B cell (primary cell): ENCODE results near the gene PBX1. TPM values are rescaled to one million over a fixed set of nuclear protein-coding genes. Genes with fewer than 3 reads are reported as not detected.

ENCODE experiments used
- ATAC-seq: fragments of 200-7000 bp; cut with Tn5 transposase; one replicate; pipeline ENCODE4 v1.10.0; 2021; ENCODE audit warnings: low read depth, mild to moderate bottlenecking, moderate number of reproducible peaks, moderate library complexity
- CTCF ChIA-PET: fragments of 350-600 bp; sonication (Branson Sonifier 250); formaldehyde crosslinking; loops from one replicate; lab custom pipeline; 2021; ENCODE audit warnings: antibody characterized with exemption, inconsistent platforms; lab: Charles Lee
- POLR2A ChIA-PET: fragments of 350-600 bp; sonication (Branson Sonifier 250); formaldehyde crosslinking; loops from one replicate; lab custom pipeline; 2021; ENCODE audit warnings: antibody characterized with exemption; lab: Charles Lee
- DNase-seq: peaks from one replicate; pipeline ENCODE4 v3.0.0; 2013
- H2AFZ ChIP-seq: 2 replicates; pipeline ENCODE4 v1.6.1; 2012; ENCODE audit warnings: mild to moderate bottlenecking, low read depth, low read length; ENCODE audit not compliant: insufficient read depth, poor library complexity, severe bottlenecking
- H3K27ac ChIP-seq, 2 donors: 1 replicate in 1 of 2; 2 replicates in 1 of 2; pipeline ENCODE4 v1.5.1; 2012 to 2013; ENCODE audit warnings: low read length in 2 of 2, mild to moderate bottlenecking in 2 of 2, moderate library complexity in 1 of 2
- H3K27me3 ChIP-seq, 4 experiments: fragments of 200-600 bp in 1 of 4; sonication (generic) in 1 of 4; replicated peaks in 1 of 4; 1 replicate in 2 of 4; 2 replicates in 2 of 4; pipeline versions ENCODE4 v1.6.1 to v1.7.0; 2013 to 2016; ENCODE audit warnings: low read length in 3 of 4, mild to moderate bottlenecking in 2 of 4, mixed read lengths in 1 of 4, moderate library complexity in 1 of 4; ENCODE audit not compliant: insufficient read depth in 4 of 4, control insufficient read depth in 3 of 4; ENCODE audit errors: control extremely low read depth in 1 of 4
- H3K36me3 ChIP-seq, 2 experiments: replicated peaks in 1 of 2; 1 replicate in 1 of 2; 2 replicates in 1 of 2; pipeline versions ENCODE4 v1.6.1 to v1.7.1; 2013; ENCODE audit warnings: low read length in 1 of 2; ENCODE audit not compliant: insufficient read depth in 2 of 2, control insufficient read depth in 1 of 2; ENCODE audit errors: control extremely low read depth in 1 of 2, extremely low read depth in 1 of 2
- H3K4me1 ChIP-seq, 2 donors: fragments of 200-600 bp in 1 of 2; sonication (generic) in 1 of 2; 1 replicate in 1 of 2; 2 replicates in 1 of 2; pipeline versions ENCODE4 v1.5.1 to v1.6.1; 2013 to 2017; ENCODE audit warnings: low read length in 2 of 2; ENCODE audit not compliant: control insufficient read depth in 2 of 2, insufficient read depth in 2 of 2
- H3K4me2 ChIP-seq: replicated peaks from 2 replicates; pipeline ENCODE3; 2012; ENCODE audit warnings: mild to moderate bottlenecking, low read depth, low read length; ENCODE audit not compliant: poor library complexity, severe bottlenecking
- H3K4me3 ChIP-seq, 5 experiments: fragments of 200-600 bp in 1 of 5; sonication (generic) in 1 of 5; 1 replicate in 3 of 5; 2 replicates in 2 of 5; pipeline versions ENCODE4 v1.5.1 to v1.7.0; 2011 to 2016; ENCODE audit warnings: low read length in 4 of 5, mild to moderate bottlenecking in 4 of 5, low read depth in 2 of 5, control low read depth in 1 of 5, moderate library complexity in 1 of 5; ENCODE audit not compliant: insufficient read depth in 1 of 5; ENCODE audit errors: control extremely low read depth in 1 of 5, extremely low read depth in 1 of 5
- H3K79me2 ChIP-seq: fragments of 200-600 bp; sonication (generic); one replicate; pipeline ENCODE4 v1.6.0; 2016; ENCODE audit warnings: low read length; ENCODE audit not compliant: control insufficient read depth, insufficient read depth
- H3K9ac ChIP-seq: fragments of 200-600 bp; sonication (generic); 2 replicates; pipeline ENCODE4 v1.6.1; 2017; ENCODE audit warnings: mild to moderate bottlenecking, low read length, moderate library complexity
- H3K9me3 ChIP-seq, 3 donors: one replicate each; pipeline versions ENCODE4 v1.6.1 to v1.7.1; 2013; ENCODE audit warnings: low read length in 2 of 3; ENCODE audit not compliant: control insufficient read depth in 2 of 3, insufficient read depth in 1 of 3; ENCODE audit errors: control extremely low read depth in 1 of 3
- H4K20me1 ChIP-seq: 2 replicates; pipeline ENCODE4 v1.6.0; 2012; ENCODE audit warnings: mild to moderate bottlenecking, low read length; ENCODE audit not compliant: insufficient read depth, control insufficient read depth, poor library complexity, severe bottlenecking
- H3K27ac Mint-ChIP-seq: one replicate; pipeline ENCODE4 v1.8.0; 2021; ENCODE audit warnings: mixed read lengths
- H3K27me3 Mint-ChIP-seq: one replicate; pipeline ENCODE4 v1.8.0; 2021; ENCODE audit warnings: mixed read lengths
- H3K4me1 Mint-ChIP-seq: one replicate; pipeline ENCODE4 v1.8.0; 2021; ENCODE audit warnings: mixed read lengths
- H3K4me3 Mint-ChIP-seq: one replicate; pipeline ENCODE4 v1.8.0; 2021; ENCODE audit warnings: mixed read lengths
- H3K9me3 Mint-ChIP-seq: one replicate; pipeline ENCODE4 v1.8.0; 2022; ENCODE audit warnings: mixed read lengths; ENCODE audit not compliant: insufficient read depth
- EZH2 ChIP-seq: IDR thresholded peaks from 2 replicates; pipeline ENCODE4 v1.6.1; 2012; ENCODE audit warnings: borderline replicate concordance, low read depth, mild to moderate bottlenecking, moderate library complexity, low read length; ENCODE audit not compliant: insufficient read depth, poor library complexity, severe bottlenecking
- WGBS: methylation state at CpG from one replicate; pipeline ENCODE4 v1.1.5; 2013; ENCODE audit warnings: missing lambda C conversion rate; ENCODE audit not compliant: insufficient coverage; 5-methylcytosine and 5-hydroxymethylcytosine counted together
- intact Hi-C: fragments of 100-400 bp; cut with micrococcal nuclease; formaldehyde crosslinking; loops from one replicate; pipeline ENCODE4 v1.10.0; 2022
- polyA plus RNA-seq: library from polyadenylated mRNA; depleted of rRNA; stranded (reverse); fragments of >200 nt; gene quantifications from 2 replicates; pipeline ENCODE4 v1.2.3, GENCODE V29; 2012
- total RNA-seq, 2 donors: library from RNA; stranded (reverse); fragments of 120-200 nt in 1 of 2; gene quantifications; 1 replicate in 1 of 2; 2 replicates in 1 of 2; pipeline versions ENCODE4 v1.2.3 to v1.2.4, GENCODE V29; 2013 to 2022
- TF ChIP-seq, protein P1 (sequence below): fragments of 200-600 bp; IDR thresholded peaks from one replicate; pipeline ENCODE4 v1.8.0; 2022; ENCODE audit warnings: antibody characterized with exemption, mild to moderate bottlenecking

Gene PBX1
- total and polyA plus RNA-seq, 2 donors (not counting 1 experiment from before 2014, with no cell fraction given) = 0.32 TPM; not detected in 1

GRCh38 chr1:164671323-164671965, 112.5 kb downstream of the PBX1 start:
- ChIA-PET CTCF (no interaction called here), POLR2A (no interaction called here)
- H3K27me3 Mint-ChIP-seq = no peaks in the 10 kb centered on the region
- Histone ChIP-seq H3K9me3 (peaks cover 0 to 11% (median 0%) of the 10 kb centered on the region in 3 donors), H3K36me3 (no peaks in the 10 kb centered on the region), H3K4me2 (no peak overlapping the region), H4K20me1 (no peaks in the 10 kb centered on the region), H3K4me1 (no peaks in the 10 kb centered on the region), H3K4me3 (no peak overlapping the region), H3K27ac (no peak overlapping the region), H3K79me2 (no peaks in the 10 kb centered on the region), H2AFZ (no peak overlapping the region), H3K27me3 (no peaks in the 10 kb centered on the region), H3K9ac (no peak overlapping the region)
- H3K9me3 Mint-ChIP-seq = peaks cover 7% of the 10 kb centered on the region
- no peak for TF ChIP-seq EZH2
- TF ChIP-seq, protein P1, sequence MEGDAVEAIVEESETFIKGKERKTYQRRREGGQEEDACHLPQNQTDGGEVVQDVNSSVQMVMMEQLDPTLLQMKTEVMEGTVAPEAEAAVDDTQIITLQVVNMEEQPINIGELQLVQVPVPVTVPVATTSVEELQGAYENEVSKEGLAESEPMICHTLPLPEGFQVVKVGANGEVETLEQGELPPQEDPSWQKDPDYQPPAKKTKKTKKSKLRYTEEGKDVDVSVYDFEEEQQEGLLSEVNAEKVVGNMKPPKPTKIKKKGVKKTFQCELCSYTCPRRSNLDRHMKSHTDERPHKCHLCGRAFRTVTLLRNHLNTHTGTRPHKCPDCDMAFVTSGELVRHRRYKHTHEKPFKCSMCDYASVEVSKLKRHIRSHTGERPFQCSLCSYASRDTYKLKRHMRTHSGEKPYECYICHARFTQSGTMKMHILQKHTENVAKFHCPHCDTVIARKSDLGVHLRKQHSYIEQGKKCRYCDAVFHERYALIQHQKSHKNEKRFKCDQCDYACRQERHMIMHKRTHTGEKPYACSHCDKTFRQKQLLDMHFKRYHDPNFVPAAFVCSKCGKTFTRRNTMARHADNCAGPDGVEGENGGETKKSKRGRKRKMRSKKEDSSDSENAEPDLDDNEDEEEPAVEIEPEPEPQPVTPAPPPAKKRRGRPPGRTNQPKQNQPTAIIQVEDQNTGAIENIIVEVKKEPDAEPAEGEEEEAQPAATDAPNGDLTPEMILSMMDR = no peak
- intact Hi-C loops = no loop called here
- DNase-seq = no peak
- no peak for ATAC-seq
- 100% methylated on average over 2 of the region's 7 CpGs for WGBS
- H3K4me1 Mint-ChIP-seq = no peaks in the 10 kb centered on the region
- H3K4me3 Mint-ChIP-seq = no peak overlapping the region
- H3K27ac Mint-ChIP-seq = no peak overlapping the region

GRCh38 chr1:164671966-164672571, 113.1 kb downstream of the PBX1 start:
- H3K27ac ChIP-seq = no peak overlapping the region
- Mint-ChIP-seq H3K4me1 (no peaks in the 10 kb centered on the region), H3K27ac (no peak overlapping the region), H3K4me3 (no peak overlapping the region), H3K9me3 (peaks cover 7% of the 10 kb centered on the region), H3K27me3 (no peaks in the 10 kb centered on the region)
- ChIA-PET CTCF (no interaction called here), POLR2A (no interaction called here)
- no peak overlapping the region for H3K9ac ChIP-seq
- WGBS = 76% methylated on average over 3 of the region's 7 CpGs
- no peak overlapping the region for H3K4me2 ChIP-seq
- no peaks in the 10 kb centered on the region for H3K27me3 ChIP-seq
- no peak overlapping the region for H3K4me3 ChIP-seq
- DNase-seq = no peak
- H2AFZ ChIP-seq = no peak overlapping the region
- H3K9me3 ChIP-seq = peaks cover 0 to 11% (median 0%) of the 10 kb centered on the region in 3 donors
- H3K4me1 ChIP-seq = no peaks in the 10 kb centered on the region
- no peaks in the 10 kb centered on the region for H3K79me2 ChIP-seq
- intact Hi-C loops = no loop called here
- no peaks in the 10 kb centered on the region for H4K20me1 ChIP-seq
- H3K36me3 ChIP-seq = no peaks in the 10 kb centered on the region
- ATAC-seq = no peak
- TF ChIP-seq, protein P1 = no peak
- no peak for TF ChIP-seq EZH2
